CD4-positive, alpha-beta T cell treated with Interleukin-12 subunit alpha and Interleukin-12 subunit beta, for 1 hour (primary cell): Measurements from ENCODE around the gene MRPL36.

Source experiments
- DNase-seq: peaks from one replicate; pipeline ENCODE4 v3.0.0-alpha.2; 2020

MRPL36 gene

DNA sequence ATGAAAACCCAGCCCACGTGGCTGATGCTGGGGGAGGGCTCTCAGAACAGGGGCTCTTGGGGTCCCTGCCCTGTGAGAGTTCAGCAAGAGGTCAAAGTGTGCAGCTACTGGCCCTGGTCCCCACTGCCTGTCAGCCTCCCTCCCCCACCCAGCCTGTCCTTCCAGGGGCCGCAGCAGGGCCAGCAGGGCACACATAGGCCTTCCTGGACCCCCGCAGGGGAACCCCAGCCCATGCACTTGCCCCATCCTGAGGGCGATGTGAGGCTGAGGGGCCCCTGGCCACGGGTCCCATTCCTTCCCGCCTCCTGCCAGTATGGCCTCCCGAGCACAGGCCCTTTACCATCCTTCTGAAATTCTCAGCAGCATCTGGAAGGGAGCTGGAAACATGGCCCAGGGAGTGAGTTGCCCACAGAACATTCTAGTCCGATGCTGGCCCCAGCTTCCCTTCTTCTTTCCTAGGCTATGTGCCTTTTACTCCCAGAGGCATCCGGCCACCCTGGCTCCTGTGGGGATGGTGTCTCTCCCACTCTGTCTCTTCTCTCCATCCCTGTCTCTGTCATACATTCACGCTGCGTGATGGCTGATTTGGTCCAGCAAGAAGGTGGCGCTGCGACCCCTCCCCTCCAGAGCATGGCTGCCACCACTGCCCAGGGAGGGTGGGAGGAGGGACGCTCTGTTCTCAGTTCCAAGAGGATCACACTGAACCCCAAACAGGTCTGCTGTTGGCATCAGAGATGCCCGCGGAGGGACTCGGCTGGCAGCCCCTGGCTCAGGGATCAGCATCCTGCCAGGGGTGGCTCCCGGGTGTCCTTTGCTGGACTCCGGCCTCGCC, 19.6 kb downstream of the MRPL36 start:
- DNase-seq = no peak

DNA sequence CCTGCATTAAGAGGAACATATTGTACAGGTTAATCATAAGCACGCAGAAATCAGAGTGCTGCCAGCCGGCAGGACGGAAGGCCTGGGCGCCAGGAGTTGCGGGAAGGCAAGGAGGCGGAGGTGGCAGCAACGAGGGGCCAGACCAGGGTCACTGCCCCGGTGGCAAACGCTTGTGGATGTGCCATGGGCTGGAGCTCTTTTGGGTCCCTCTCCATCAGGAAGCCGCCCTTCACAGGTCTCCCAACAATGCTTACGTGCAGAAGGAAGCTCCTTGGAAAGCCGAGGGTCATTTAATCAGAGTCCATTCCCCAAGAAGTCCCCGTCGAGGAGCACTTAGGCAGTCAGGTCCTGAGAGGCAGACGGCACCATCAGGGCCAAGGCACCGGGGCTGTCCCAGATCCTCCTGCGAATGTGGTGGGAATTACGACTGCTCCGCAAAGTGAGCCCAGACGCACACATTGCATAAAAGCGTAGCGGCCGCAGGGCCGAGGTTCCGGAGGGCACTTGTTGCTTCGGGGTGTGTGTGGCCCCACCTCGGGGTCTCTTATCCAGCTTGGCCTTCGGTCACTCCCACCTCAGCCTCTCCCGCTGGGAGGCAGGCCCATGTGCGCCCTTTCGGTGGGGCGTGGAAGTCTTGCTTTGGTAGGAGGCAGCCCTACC, 20.5 kb downstream of the MRPL36 start:
- DNase-seq = no peak

DNA sequence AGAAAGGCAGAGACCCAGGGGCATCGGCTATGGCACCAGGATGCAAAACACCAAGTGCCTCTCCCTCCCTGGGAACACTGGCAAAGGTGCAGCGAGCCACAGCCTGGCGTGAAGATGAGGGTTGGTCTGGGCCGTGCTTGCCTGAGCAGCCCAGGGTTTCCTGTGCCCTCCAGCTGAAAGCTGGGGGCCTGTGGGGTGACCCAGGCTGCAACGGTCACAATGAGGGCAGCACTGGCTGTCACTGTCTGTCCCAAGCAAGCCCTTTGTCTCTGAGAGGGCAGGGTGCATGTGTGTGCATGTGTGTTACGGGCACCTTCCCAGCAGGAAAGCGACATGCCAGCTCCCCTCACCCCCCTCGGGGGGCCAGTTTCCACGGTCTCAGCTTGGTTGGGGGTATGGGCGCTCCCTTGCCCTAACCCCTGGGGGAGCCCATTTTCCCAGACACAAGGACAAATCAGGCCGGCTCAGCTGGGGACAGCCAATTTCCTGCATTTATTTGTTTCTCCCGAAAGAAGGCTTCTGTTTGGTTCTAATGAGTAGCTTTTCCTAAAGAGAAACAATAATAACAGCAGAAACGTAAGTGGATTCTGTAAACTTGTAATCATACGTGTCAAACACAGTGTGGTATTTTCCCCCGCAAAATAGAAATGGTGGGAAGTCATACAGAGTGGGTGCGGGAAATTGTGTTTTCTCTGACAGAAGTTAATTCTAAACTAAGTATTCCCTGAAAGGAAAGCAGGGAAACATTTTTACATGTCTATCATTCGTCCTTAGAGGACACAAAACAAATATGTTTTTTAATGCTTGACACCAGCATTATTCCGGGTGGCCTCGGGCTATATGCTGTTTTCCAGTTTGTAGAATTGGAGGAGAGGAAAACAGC, 21.3 kb downstream of the MRPL36 start:
- DNase-seq = no peak

DNA sequence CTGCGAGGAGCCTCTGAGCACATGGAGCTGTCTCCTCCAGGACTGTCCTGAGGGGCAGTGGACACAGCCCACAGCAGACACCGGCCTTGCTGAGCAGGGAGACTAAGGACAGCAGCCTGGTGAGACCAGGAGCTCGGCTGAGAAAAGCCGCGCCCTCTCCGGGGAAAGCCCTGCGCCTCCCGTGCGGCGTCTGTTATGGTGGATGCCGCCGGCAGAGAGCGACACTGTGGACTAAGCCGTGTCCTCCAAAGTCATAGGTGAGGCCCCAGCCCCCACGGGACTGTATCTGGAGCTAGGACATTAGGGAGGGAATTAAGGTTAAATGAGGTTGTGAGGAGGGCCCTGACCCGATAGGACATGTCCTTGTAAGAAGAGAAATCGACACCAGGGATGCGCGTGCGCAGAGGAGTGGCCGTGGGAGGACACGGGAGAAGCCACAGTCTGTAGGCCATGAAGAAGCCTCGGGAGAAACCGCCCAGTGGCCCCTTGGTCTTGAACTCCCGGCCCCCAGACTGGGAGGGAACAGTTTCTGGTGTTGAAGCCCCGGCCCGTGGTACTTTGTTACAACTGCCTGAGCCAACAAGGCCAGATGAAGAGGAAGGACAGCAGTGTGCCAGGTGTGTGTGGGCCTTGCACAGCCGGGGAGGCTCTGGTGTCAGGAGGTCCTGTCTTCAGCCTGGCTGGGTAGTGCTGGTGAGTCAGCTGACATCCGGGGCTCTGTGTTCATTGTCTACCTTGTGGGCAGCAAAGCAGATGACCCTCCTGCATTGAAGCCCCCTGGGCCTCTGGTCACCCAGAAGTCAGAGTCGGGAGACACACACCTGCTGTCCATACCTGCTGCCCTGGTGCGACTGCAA, 22.1 kb downstream of the MRPL36 start:
- no peak for DNase-seq

DNA sequence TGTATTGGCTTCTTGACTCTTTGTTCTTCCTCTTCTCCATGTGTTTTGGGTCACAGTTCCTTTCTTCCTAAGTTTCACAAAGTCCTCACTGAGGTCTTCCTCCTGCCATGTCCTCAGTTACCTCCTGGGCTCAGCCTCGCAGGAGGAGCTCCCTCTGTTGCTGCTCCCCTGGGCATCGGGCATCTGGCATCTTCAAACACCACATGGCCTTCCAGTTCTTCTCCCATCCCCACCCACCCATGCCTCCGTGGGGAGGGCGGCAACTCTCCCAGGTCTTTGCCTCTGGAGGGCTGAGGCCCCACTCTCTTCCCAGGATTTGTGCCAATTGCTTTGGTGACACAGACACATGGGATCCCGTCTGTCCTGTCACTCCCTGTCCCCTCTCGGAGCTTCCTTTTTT, 22.8 kb downstream of the MRPL36 start:
- no peak for DNase-seq

DNA sequence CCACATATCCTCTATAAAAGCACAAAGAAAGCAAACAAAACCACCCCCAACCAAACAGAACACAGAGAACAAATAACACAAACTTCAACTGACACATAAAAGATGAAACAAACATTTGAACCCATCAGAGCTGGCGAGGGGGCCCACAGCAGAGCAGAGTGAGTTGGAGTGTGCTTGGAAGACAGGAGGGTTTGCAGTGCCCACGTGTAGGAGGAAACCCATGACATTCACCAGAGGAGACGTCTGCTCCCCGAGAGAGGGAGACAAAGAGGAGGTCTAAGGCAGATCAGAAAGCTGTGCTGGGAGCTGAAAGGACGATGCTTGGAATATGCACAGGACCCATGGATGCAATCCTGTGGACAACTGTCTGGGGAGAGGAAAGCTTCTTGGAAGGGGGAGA, 27.0 kb downstream of the MRPL36 start:
- no peak for DNase-seq

DNA sequence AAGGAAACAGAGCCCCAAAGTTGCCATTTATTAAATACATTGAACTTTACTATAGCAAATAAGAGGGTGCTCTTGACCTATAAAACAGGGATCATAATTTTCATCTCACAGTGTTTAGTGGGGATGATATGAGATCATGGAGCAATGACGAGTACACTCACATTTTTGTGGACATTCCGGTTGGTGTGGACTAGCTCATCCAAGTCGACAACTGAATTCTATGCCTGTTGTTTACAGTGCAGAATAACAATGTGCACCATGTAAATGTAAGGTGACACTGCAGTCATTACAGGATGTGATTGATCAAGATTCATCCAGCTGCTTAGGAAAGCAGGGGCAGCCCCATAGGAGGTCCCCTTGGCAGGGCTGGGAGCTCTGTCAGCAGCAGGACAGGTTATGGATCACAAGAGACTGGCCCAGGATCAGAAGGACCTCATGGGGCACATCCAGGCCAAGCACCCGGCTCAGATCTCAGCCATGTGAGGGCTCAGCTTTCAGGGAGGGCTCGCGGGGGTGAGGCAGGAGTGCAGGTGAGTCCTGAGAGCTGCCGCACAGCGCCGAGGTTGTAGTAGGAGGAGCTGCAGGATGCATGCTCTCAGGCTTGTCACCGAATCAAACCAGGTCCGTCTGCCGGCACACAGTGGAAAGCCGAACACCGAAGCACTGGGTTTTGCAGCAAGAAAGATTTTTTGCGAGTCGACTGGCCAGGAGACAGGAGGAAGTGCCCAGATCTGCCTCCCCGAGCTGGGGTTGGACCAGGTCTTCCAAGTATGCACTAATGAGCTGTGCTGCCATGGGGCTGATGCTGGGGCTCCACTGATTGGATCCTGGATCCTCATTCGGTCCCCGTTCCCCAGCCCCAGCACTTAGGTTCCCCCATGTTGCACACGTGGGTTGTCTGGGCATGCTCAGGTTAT, 28.2 kb downstream of the MRPL36 start:
- no peak for DNase-seq

DNA sequence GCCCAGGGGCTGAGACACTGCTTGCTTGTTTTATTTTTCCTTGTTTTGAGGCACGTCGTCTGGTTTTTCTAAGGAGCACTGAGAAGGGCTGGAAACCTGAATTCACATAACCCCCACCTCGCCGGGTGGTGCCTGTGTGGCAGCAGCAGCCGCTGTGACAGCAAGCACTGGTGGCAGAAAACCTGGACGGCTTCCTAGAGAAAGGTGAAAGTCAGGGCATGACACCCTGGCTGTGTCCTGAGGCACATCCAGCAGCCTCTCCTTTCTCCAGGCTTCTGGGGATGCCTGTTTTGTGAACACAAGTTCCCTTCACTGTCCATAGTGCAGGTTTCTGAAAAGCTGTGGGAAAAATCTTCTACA, 29.2 kb downstream of the MRPL36 start:
- DNase-seq = no peak

DNA sequence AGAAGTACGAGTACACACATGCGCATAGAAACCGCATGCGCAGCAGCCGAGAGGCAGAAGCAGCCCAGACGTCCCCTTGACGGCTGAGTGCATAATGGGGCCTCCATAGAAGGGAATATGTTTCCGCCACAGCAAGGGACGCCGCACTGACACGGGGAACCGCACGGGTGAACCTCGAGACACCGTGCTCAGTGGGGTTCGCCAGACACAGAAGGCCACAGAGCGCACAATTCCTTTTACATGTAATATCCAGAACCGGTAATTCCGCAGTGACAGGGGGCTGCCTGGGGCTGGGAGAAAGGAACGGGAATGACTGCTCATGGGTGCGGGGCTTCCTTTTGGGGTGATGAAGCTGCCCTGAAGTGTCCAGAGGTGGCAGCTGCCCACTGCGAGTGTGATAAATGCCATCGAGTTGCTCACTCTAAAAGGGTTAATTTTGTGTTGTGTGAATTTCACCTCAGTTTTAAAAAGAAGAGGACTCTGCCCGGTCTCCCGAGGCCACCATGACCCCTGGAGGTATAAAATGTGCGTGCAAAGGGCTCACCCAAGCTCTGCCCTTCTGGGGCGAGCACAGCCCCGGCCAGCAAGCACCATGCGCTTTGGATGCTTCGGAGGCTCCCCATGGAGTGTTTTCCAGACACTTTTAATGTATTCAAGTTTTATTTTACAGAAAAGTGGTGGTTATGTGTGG, 29.7 kb downstream of the MRPL36 start:
- no peak for DNase-seq

DNA sequence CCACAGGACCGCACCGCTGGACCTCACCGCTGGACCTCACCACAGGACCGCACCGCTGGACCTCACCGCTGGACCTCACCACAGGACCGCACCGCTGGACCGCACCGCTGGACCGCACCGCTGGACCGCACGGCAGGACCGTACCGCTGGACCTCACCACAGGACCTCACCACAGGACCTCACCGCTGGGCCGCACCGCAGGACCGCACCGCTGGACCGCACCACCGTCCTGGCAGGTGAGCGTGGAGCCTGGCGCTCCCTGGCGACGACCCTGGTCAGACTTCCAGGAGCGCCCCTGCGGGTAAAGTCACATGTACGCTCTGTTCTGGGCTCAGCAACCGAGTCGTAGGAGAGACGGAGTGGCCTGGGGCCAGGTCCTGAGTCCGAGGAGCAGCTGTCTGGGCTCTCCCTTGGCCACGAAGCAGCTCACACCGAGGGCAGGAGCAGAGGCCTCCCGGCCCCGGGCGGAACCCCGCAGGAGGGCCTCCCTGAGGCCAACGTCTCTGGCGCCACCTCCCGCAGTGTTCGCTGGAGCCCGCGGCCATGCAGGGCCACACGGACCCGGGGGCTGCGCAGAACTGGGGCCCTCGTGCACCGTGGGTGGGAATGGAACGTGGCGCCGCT, 30.5 kb downstream of the MRPL36 start:
- no peak for DNase-seq

DNA sequence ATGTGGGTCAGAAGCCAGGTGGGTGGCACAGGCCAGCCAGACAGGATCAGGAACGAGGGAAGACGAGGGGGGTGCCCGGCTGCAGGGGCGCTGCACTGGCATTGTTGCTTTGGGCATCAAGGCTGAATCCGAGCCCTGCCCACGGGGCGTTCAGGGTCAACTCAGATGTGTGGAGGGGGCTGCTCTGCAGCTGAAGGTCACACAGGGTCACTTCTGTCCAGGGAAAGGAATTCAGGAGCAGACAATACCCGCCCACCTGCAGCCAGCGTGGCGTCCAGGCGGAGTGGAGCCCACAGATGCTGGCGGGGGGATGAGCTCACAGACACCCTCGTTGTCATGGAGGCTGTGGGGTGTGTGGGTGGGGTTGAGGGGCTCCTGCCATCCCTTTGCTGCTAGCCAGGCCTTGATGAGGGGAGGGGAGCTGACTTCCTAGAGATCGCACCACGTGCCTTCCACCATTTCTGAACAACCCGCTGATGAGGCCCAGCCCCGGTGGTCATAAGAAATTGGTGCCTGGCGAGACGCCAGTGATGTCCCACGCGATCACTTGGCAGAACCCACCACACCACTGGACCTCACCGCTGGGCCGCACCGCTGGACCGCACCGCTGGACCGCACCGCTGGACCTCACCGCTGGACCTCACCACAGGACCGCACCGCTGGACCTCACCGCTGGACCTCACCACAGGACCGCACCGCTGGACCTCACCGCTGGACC, 31.2 kb downstream of the MRPL36 start:
- DNase-seq = no peak

DNA sequence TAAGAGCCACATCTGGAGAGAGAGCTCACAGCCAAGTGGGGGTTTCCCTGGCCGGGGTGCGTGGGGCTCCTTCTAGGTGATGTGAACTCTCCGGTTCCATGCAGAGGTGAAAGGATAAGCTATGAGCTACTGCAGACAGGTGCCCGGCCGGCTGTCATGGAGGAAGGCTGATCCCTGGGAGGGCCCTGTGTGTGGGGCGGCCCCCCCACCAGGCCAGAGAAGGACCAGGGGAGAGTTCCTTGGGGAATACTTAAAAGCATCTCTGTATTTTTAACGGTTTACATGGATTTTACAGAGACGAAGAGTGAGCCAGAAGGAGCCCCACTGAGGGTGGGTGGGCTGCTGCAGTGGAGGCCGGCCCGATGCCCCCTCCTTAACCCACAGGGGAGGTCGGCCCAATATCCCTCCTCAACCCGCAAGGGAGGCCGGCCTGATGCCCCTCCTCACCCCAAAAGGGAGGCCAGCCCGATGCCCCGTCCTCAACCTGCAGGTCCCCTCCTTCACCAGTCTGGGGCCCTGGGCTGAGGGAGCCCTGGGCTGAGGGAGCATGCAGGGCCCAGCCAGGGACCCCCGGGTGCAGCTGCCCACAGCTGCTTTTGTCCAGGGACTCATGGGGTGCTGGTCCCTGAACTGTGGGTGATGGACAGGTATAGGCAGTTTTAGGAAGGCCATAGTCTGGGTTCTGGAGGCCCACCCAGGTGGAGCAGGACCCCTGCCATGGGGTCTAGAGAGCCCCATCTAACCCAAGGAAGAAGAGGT, 31.9 kb downstream of the MRPL36 start:
- DNase-seq = no peak

DNA sequence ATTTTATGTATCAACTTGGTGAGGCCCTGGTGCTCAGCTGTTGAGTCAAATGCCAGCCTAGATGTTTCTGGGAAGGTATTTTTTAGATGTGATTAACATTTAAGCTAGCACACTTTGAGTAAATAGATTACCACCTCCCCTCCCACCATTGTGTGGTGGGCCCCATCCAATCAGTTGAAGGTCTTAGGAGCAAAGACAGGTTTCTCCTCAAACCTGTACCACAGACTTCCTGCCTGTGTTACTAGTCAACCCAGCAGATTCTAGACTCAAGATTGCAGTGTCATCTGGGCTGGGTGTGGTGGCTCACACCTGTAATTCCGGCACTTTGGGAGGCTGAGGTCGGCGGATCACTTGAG, 33.8 kb downstream of the MRPL36 start:
- DNase-seq = no peak

DNA sequence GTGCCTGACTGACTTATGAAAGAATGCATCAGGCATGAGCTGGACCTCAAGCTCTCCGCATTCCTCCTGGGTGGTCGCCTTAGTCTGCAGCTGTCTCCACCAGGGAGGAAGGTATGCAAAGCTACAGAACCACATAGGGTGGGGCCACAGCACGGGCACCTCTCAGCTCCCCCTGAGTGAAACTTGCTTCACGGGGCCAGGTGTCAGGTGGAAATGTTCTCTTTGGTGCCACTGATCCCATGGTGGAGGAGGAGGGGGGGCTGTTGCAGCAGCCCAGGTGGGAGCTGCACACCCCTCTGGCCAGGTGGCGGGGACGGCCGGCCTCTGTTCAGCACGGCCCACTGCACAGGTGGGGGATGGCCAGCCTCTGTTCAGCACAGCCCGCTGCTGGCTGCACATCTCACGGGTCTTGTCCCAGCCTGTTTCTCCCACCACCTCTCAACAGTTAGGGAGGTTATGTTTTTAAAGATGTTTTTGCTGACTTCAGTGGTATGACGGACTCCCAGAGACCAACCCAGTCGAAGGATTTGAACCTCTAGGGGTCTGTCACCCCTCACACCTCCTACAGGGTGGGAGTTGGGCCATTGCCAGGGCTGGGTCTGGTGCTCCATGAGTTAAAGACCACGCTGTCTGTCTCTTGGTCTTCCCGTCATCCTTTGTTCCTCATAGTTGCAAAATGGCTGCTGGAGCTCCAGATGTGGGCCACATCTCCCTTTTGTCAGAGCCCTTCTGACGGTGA, 34.3 kb downstream of the MRPL36 start:
- no peak for DNase-seq

DNA sequence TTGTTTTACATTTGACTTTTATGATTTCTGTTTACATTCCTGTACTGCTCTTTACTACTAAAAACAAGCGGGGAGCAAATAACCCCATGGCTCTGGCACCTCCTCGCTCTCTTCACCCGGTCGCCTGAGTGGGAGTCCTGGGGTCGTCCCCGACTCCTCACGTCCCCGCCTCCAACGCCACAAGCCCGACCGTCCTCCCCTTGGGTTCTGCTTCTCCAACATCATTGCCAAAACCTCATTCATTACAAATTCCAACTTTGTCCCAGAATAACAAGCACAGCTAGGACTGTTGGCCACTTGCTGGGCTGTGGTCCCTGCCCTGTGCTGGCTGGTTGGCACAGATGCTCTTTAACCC, 35.1 kb downstream of the MRPL36 start:
- DNase-seq = no peak

DNA sequence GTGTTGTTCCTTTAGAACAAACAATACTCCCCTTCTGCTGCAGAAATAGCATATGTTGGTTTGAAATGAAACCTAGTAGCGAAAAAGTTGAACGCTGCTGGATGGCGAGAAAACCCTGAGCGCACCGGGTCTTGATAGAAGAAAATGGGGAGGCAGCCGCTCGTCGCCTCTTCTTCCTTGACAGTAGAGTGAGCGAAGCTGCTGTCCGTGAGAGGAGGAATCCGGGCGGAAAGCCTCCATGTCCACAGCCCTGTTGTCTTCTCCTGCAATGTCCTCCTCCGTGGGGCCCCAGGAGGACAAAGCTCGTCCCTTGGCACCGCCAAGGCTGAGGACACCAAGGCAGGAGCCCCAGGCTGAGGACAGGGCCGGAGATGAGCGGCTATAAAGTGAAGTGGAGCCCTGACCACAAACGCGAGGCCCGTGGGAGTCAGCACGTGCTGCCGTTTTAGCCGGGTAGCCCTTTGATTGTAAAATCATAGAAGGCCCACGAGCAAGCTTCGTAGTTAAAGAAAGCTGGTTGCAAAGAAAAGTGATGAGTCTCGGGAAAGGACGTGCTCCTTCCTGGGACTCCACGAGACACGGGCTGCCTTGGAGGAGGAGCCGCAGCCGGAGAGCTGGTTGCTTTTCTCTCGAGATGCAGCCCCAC, 35.6 kb downstream of the MRPL36 start:
- DNase-seq = no peak

DNA sequence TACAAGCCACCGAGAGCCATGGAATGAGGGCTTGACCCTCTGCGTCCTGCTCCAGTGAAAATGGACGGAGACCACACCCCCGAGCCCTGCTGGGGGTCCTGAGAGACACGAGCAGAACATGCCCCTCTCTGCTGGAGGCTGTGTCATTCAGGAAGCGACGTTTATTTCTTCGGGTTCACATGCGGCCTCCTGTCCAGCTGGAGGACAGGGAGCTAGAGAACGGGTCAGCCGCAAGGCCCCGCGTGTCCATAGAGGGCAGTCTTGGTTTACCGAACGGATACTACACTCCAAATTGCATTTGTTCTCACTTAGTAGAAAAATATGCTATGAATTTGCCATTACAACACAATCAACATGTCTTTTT, 36.1 kb downstream of the MRPL36 start:
- DNase-seq = peak; percentile 42
